Tibial artery (tissue), 4 donors: ENCODE results near the gene PSMG3.

Source experiments
- DNase-seq, 2 donors: peaks; one replicate each; pipeline ENCODE4 v3.0.0-alpha.2; 2019
- H3K27ac ChIP-seq, 2 donors: fragments of 200-600 bp; sonication (generic) in 1 of 2; 1 replicate in 1 of 2; 2 replicates in 1 of 2; pipeline ENCODE4 v1.5.1; 2018 to 2019; ENCODE audit warnings: mild to moderate bottlenecking in 1 of 2
- H3K27me3 ChIP-seq, 2 donors: fragments of 200-600 bp; sonication (generic) in 1 of 2; one replicate each; pipeline versions ENCODE4 v1.5.1 to v1.6.0; 2016 to 2019
- H3K36me3 ChIP-seq, 3 donors: fragments of 200-600 bp; sonication (generic) in 2 of 3; one replicate each; pipeline ENCODE4 v1.5.1; 2016 to 2019; ENCODE audit warnings: mild to moderate bottlenecking in 2 of 3
- H3K4me1 ChIP-seq, 4 donors: fragments of 200-600 bp; sonication (generic) in 2 of 4; 1 replicate in 3 of 4; 2 replicates in 1 of 4; pipeline ENCODE4 v1.5.1; 2016 to 2019
- H3K4me3 ChIP-seq, 2 donors: fragments of 200-600 bp; sonication (generic) in 1 of 2; 1 replicate in 1 of 2; 2 replicates in 1 of 2; pipeline ENCODE4 v1.5.1; 2018 to 2019; ENCODE audit warnings: mild to moderate bottlenecking in 2 of 2
- H3K9me3 ChIP-seq, 3 donors: fragments of 200-600 bp; sonication (generic) in 1 of 3; one replicate each; pipeline ENCODE4 v1.5.1; 2016 to 2019
- CTCF ChIP-seq, 2 experiments: fragments of 200-600 bp in 1 of 2; fragments of 450-650 bp in 1 of 2; IDR thresholded peaks; one replicate each; pipeline ENCODE4 v1.5.1; 2017 to 2019; ENCODE audit warnings: antibody characterized with exemption in 2 of 2, mild to moderate bottlenecking in 1 of 2, moderate library complexity in 1 of 2
- intact Hi-C: fragments of 100-400 bp; cut with DNase I; formaldehyde crosslinking; loops from one replicate; pipeline ENCODE4 v1.15.0; 2023; ENCODE audit warnings: low total_unique reads

PSMG3 gene

DNA sequence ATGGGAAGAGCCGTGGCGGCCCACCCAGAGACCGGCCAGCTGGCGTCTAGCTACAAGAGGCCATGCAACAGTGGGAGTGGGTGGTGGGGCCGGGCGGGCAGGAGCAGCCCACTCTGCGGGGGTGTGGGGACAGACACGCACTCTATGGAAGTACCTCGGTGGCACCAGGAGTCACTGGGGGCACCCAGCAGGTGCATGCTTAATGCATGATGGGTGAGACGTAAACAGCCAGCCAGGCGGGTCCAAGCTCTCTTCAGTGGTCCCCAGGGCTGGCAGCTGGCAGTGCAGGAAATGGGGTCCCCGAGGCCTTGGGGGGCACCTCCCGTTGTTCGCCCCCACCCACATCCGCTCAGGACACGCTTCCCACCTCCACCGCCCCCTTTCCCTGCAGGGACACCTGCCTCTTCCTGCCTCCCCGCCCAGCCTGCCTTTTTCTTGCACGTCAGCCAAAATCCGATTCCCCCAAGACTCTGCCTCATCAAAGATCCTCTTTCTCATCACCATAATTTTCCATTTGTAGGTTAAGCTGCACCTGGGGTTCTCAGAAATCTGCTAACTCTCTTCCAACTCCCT lies 22.6 kb upstream of the PSMG3 start:
- H3K36me3 ChIP-seq: no peaks in the 10 kb centered on the region
- intact Hi-C loops: no loop called here

GRCh38 chr7:1591876-1592275 lies 22.0 kb upstream of the PSMG3 start:
- Histone ChIP-seq H3K4me3 (no peak overlapping the region), H3K4me1 (no peaks in the 10 kb centered on the region), H3K27ac (no peak overlapping the region), H3K9me3 (peaks cover 0 to 17% (median 10%) of the 10 kb centered on the region in 3 donors), H3K36me3 (no peaks in the 10 kb centered on the region), H3K27me3 (peaks cover 0 to 89% of the 10 kb centered on the region in 2 donors)
- intact Hi-C loops: no loop called here
- DNase-seq: no peak
- no peak for TF ChIP-seq CTCF (IDR thresholded peaks at IDR 0.05)

More for the DNA sequence above, 22.6 kb upstream of the PSMG3 start:
- Histone ChIP-seq H3K4me3 (no peak overlapping the region), H3K27me3 (peaks cover 0 to 89% of the 10 kb centered on the region in 2 donors), H3K27ac (no peak overlapping the region), H3K4me1 (no peaks in the 10 kb centered on the region), H3K9me3 (peaks cover 0 to 17% (median 10%) of the 10 kb centered on the region in 3 donors)
- TF ChIP-seq CTCF (IDR thresholded peaks at IDR 0.05): no peak
- no peak for DNase-seq

- intact Hi-C loops: no loop called here
- no peaks in the 10 kb centered on the region for H3K4me1 ChIP-seq
- peaks cover 0 to 89% of the 10 kb centered on the region in 2 donors for H3K27me3 ChIP-seq
Observed at GRCh38 chr7:1591396-1591795, 21.6 kb upstream of the PSMG3 start.

GRCh38 chr7:1590887-1591286 lies 21.1 kb upstream of the PSMG3 start:
- intact Hi-C loops: no loop called here
- Histone ChIP-seq H3K27ac (no peak overlapping the region), H3K4me3 (no peak overlapping the region), H3K4me1 (no peaks in the 10 kb centered on the region), H3K27me3 (peaks cover 0 to 89% of the 10 kb centered on the region in 2 donors), H3K36me3 (no peaks in the 10 kb centered on the region), H3K9me3 (peaks cover 0 to 17% (median 10%) of the 10 kb centered on the region in 3 donors)
- no peak for DNase-seq
- TF ChIP-seq CTCF (IDR thresholded peaks at IDR 0.05): no peak

More at GRCh38 chr7:1591396-1591795, 21.6 kb upstream of the PSMG3 start:
- Histone ChIP-seq H3K4me3 (no peak overlapping the region), H3K9me3 (peaks cover 0 to 17% (median 10%) of the 10 kb centered on the region in 3 donors), H3K36me3 (no peaks in the 10 kb centered on the region), H3K27ac (no peak overlapping the region)
- no peak for TF ChIP-seq CTCF (IDR thresholded peaks at IDR 0.05)
- no peak for DNase-seq

DNA sequence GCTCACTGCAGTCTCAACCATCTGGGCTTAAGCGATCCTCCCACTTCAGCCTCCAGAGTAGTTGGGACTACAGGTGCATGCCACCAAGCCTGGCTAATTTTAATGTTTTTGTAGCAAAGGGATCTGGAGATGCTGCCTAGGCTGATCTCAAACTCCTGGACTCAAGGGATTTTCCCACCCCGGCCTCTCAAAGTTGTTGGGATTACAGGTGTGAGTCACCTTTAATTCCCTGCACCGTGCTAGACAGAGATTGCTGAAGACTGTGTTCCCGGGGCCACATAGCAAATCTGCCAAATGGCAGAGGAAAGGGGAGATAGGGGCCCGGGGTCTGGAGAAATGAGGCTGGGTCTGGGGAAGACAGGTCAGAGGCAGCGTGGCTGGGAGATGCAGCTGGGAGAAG lies 20.6 kb upstream of the PSMG3 start:
- H3K4me1 ChIP-seq: no peaks in the 10 kb centered on the region
- no peak for DNase-seq
- peaks cover 0 to 89% of the 10 kb centered on the region in 2 donors for H3K27me3 ChIP-seq
- H3K36me3 ChIP-seq: no peaks in the 10 kb centered on the region
- no peak overlapping the region for H3K4me3 ChIP-seq
- H3K9me3 ChIP-seq: peaks cover 0 to 17% (median 10%) of the 10 kb centered on the region in 3 donors
- no peak for TF ChIP-seq CTCF (IDR thresholded peaks at IDR 0.05)
- intact Hi-C loops: no loop called here
- H3K27ac ChIP-seq: no peak overlapping the region
